Endodermal cell (in vitro differentiated cells): ENCODE results near the gene RAI14. TPM values are rescaled to one million over a fixed set of nuclear protein-coding genes. Genes with fewer than 3 reads are reported as not detected.

ENCODE experiments used
- DNase-seq: peaks from one replicate; pipeline ENCODE4 v3.0.0-alpha.2; 2017
- H3K27ac ChIP-seq: 2 replicates; pipeline ENCODE4 v1.5.1; 2013; ENCODE audit warnings: mild to moderate bottlenecking, low read depth, low read length, moderate library complexity
- H3K27me3 ChIP-seq: 2 replicates; pipeline ENCODE4 v1.6.1; 2013; ENCODE audit warnings: mild to moderate bottlenecking, low read length, moderate library complexity; ENCODE audit not compliant: insufficient read depth, control insufficient read depth, poor library complexity, severe bottlenecking
- H3K36me3 ChIP-seq: 2 replicates; pipeline ENCODE4 v1.7.0; 2013; ENCODE audit warnings: mild to moderate bottlenecking, low read length, moderate library complexity; ENCODE audit not compliant: control insufficient read depth, insufficient read depth
- H3K4me1 ChIP-seq: one replicate; pipeline ENCODE4 v1.7.0; 2013; ENCODE audit warnings: low read length; ENCODE audit not compliant: control insufficient read depth, insufficient read depth
- H3K4me3 ChIP-seq: 2 replicates; pipeline ENCODE4 v1.5.1; 2013; ENCODE audit warnings: mild to moderate bottlenecking, low read length, moderate library complexity
- H3K9ac ChIP-seq: 2 replicates; pipeline ENCODE4 v1.6.1; 2013; ENCODE audit warnings: mild to moderate bottlenecking, low read length, moderate library complexity; ENCODE audit not compliant: poor library complexity, severe bottlenecking; ENCODE audit errors: extremely low read depth
- H3K9me3 ChIP-seq: 2 replicates; pipeline ENCODE4 v1.6.1; 2013; ENCODE audit warnings: mild to moderate bottlenecking, low read length, moderate library complexity; ENCODE audit not compliant: control insufficient read depth
- H3K27ac Mint-ChIP-seq: 2 replicates; pipeline ENCODE4 v1.8.0; 2020; ENCODE audit warnings: mixed read lengths
- H3K27me3 Mint-ChIP-seq: 2 replicates; pipeline ENCODE4 v1.8.0; 2021; ENCODE audit warnings: mild to moderate bottlenecking, mixed read lengths; ENCODE audit not compliant: insufficient read depth
- H3K36me3 Mint-ChIP-seq: 2 replicates; pipeline ENCODE4 v1.8.0; 2020; ENCODE audit warnings: low read depth, mixed read lengths
- H3K4me1 Mint-ChIP-seq: 2 replicates; pipeline ENCODE4 v1.8.0; 2020; ENCODE audit warnings: mixed read lengths
- H3K4me3 Mint-ChIP-seq: 2 replicates; pipeline ENCODE4 v1.8.0; 2020; ENCODE audit warnings: mild to moderate bottlenecking, moderate library complexity, mixed read lengths
- H3K9me3 Mint-ChIP-seq: 2 replicates; pipeline ENCODE4 v1.8.0; 2020; ENCODE audit warnings: mild to moderate bottlenecking, mixed read lengths
- CTCF ChIP-seq: fragments of 200-600 bp; sonication (generic); conservative IDR thresholded peaks from 2 replicates; pipeline ENCODE4 v1.5.0; 2021; ENCODE audit warnings: antibody characterized with exemption, mild to moderate bottlenecking
- WGBS, 2 experiments: methylation state at CpG; one replicate each; pipeline versions ENCODE4 v1.1.5 to v1.1.7; 2013; ENCODE audit warnings: missing lambda C conversion rate in 2 of 2, mixed read lengths in 1 of 2; ENCODE audit not compliant: insufficient coverage in 1 of 2, insufficient read length in 1 of 2; 5-methylcytosine and 5-hydroxymethylcytosine counted together
- total RNA-seq, 2 donors: library from RNA; stranded (reverse); fragmentation: NEBNext Ultra II Directional in 1 of 2; extraction: Animal tissue kit (Norgen Biotek cat#: 25700) in 1 of 2; gene quantifications; 2 replicates in 1 of 2; 3 replicates in 1 of 2; pipeline ENCODE4 v1.2.1, GENCODE V29; 2021

Gene RAI14
- total RNA-seq, 2 donors from 2014 or later: 66.6 to 87.5 TPM

- Mint-ChIP-seq H3K27ac (no peak overlapping the region), H3K36me3 (peaks cover 22% of the 10 kb centered on the region), H3K4me3 (no peak overlapping the region), H3K4me1 (peaks cover 17% of the 10 kb centered on the region), H3K27me3 (no peaks in the 10 kb centered on the region), H3K9me3 (no peaks in the 10 kb centered on the region)
- no peak for TF ChIP-seq CTCF
- DNase-seq: no peak
- whole genome bisulfite sequencing, 2 experiments: 92 to 96% methylated on average over 3 of the region's 3 CpGs
- H3K4me3 ChIP-seq: no peak overlapping the region
- no peaks in the 10 kb centered on the region for H3K9me3 ChIP-seq
- H3K36me3 ChIP-seq: peaks cover 23% of the 10 kb centered on the region
- no peaks in the 10 kb centered on the region for H3K27me3 ChIP-seq
- no peaks in the 10 kb centered on the region for H3K4me1 ChIP-seq
- H3K9ac ChIP-seq: no peak overlapping the region
- H3K27ac ChIP-seq: no peak overlapping the region
These were observed 3.0 kb downstream of the RAI14 start for GRCh38 chr5:34659168-34659567.

- Histone ChIP-seq H3K9ac (no peak overlapping the region), H3K27ac (no peak overlapping the region), H3K4me1 (no peaks in the 10 kb centered on the region), H3K36me3 (peaks cover 23% of the 10 kb centered on the region), H3K4me3 (no peak overlapping the region), H3K9me3 (no peaks in the 10 kb centered on the region), H3K27me3 (no peaks in the 10 kb centered on the region)
- peaks cover 17% of the 10 kb centered on the region for H3K4me1 Mint-ChIP-seq
- WGBS, 2 experiments: 93 to 95% methylated on average over 4 of the region's 4 CpGs
- TF ChIP-seq CTCF: no peak
- H3K9me3 Mint-ChIP-seq: no peaks in the 10 kb centered on the region
- H3K27ac Mint-ChIP-seq: no peak overlapping the region
- peaks cover 22% of the 10 kb centered on the region for H3K36me3 Mint-ChIP-seq
- DNase-seq: no peak
- no peak overlapping the region for H3K4me3 Mint-ChIP-seq
- no peaks in the 10 kb centered on the region for H3K27me3 Mint-ChIP-seq
These were observed 4.3 kb downstream of the RAI14 start for GRCh38 chr5:34660444-34660843.

- Mint-ChIP-seq H3K4me3 (no peak overlapping the region), H3K9me3 (no peaks in the 10 kb centered on the region), H3K27ac (no peak overlapping the region), H3K27me3 (no peaks in the 10 kb centered on the region), H3K36me3 (peaks cover 31% of the 10 kb centered on the region), H3K4me1 (peaks cover 19% of the 10 kb centered on the region)
- Histone ChIP-seq H3K36me3 (peaks cover 23% of the 10 kb centered on the region), H3K9ac (no peak overlapping the region), H3K4me1 (peaks cover 4% of the 10 kb centered on the region), H3K27ac (no peak overlapping the region), H3K27me3 (no peaks in the 10 kb centered on the region), H3K9me3 (no peaks in the 10 kb centered on the region), H3K4me3 (no peak overlapping the region)
- WGBS, 2 experiments: 61 to 83% methylated on average over 4 to 7 of the region's 7 CpGs
- TF ChIP-seq CTCF: no peak
- DNase-seq: no peak
These were observed 7.8 kb downstream of the RAI14 start for GRCh38 chr5:34663771-34664496.
